ENCODE data around the gene RDH13.

- TF ChIP-seq POLR2A (IDR thresholded peaks at IDR 0.05; ENCODE audit: low read depth, low read length) (no peak), POLR2AphosphoS5 (IDR thresholded peaks at IDR 0.05; ENCODE audit: low read depth, low read length) (no peak)
Measured at GRCh38 chr19:55032170-55032800, 30.7 kb downstream of the RDH13 start.

Data from GM12892 (cell line).